HepG2 (cell line): ENCODE results near the gene SIX5. TPM values are rescaled to one million over a fixed set of nuclear protein-coding genes. Genes with fewer than 3 reads are reported as not detected.

Experiments used
- ATAC-seq: fragments of 200-7000 bp; cut with Tn5 transposase; 3 replicates; pipeline ENCODE4 v1.9.1; 2020; ENCODE audit warnings: mild to moderate bottlenecking, moderate library complexity
- BruUV-seq: library from RNA; stranded (reverse); fragments of 400-500 nt; replicated peaks from 2 replicates; lab custom pipeline; 2021; lab: Mats Ljungman, UMichigan
- CTCF ChIA-PET: fragments of 300-600 bp; formaldehyde crosslinking; extraction: SDS; loops from one replicate; lab custom pipeline; 2021; ENCODE audit warnings: low total read pairs, inconsistent platforms, low intra/inter-chr PET ratio; lab: Yijun Ruan, JAX
- POLR2A ChIA-PET: fragments of 350-600 bp; sonication (Branson Sonifier 250); formaldehyde crosslinking; loops from one replicate; lab custom pipeline; 2020; ENCODE audit warnings: antibody characterized with exemption, inconsistent platforms; lab: Yijun Ruan, JAX
- DNase-seq: peaks from one replicate; pipeline ENCODE4 v3.0.0-alpha.2; 2015; ENCODE audit warnings: low spot score
- FAIRE-seq: peaks from 3 replicates; lab custom pipeline; 2011; peaks lifted over from hg19 to GRCh38; lab: Jason Lieb, UNC
- H2AFZ ChIP-seq: one replicate; pipeline ENCODE4 v1.6.1; 2011; ENCODE audit warnings: low read length, inconsistent platforms
- H3K27ac ChIP-seq: fragments of 300-600 bp; 3 replicates; pipeline ENCODE4 v1.8.0; 2011; ENCODE audit warnings: mixed run types, mild to moderate bottlenecking, mixed read lengths, low read length, inconsistent platforms; ENCODE audit not compliant: insufficient read depth; ENCODE audit errors: extremely low read length
- H3K27me3 ChIP-seq, 2 experiments: fragments of 200-600 bp in 1 of 2; 2 replicates in 1 of 2; 3 replicates in 1 of 2; pipeline versions ENCODE4 v1.6.0 to v1.8.0; 2011; ENCODE audit warnings: low read length in 2 of 2, mild to moderate bottlenecking in 2 of 2, moderate library complexity in 2 of 2, inconsistent platforms in 1 of 2; ENCODE audit not compliant: insufficient read depth in 2 of 2, control insufficient read depth in 1 of 2
- H3K36me3 ChIP-seq, 2 experiments: fragments of 200-600 bp in 1 of 2; replicated peaks in 1 of 2; 2 replicates in 1 of 2; 3 replicates in 1 of 2; pipeline versions ENCODE4 v1.5.1 to v1.8.0; 2011; ENCODE audit warnings: low read length in 2 of 2, inconsistent platforms in 1 of 2; ENCODE audit not compliant: insufficient read depth in 2 of 2, control insufficient read depth in 1 of 2
- H3K4me1 ChIP-seq: 2 replicates; pipeline ENCODE4 v1.5.1; 2012; ENCODE audit warnings: low read length, inconsistent platforms; ENCODE audit not compliant: insufficient read depth
- H3K4me2 ChIP-seq: 2 replicates; pipeline ENCODE4 v1.6.0; 2011; ENCODE audit warnings: low read depth, low read length, inconsistent platforms
- H3K4me3 ChIP-seq, 3 experiments: fragments of 200-600 bp in 1 of 3; sonication (generic), shearing (Covaris generic) in 1 of 3; replicated peaks in 1 of 3; 2 replicates each; pipeline ENCODE4 v1.5.1; 2011 to 2016; ENCODE audit warnings: low read length in 3 of 3, inconsistent platforms in 2 of 3, low read depth in 2 of 3, mild to moderate bottlenecking in 2 of 3, control low read depth in 1 of 3, mixed read lengths in 1 of 3; ENCODE audit not compliant: insufficient read depth in 1 of 3
- H3K79me2 ChIP-seq: one replicate; pipeline ENCODE4 v1.6.1; 2011; ENCODE audit warnings: low read length, inconsistent platforms; ENCODE audit not compliant: insufficient read depth
- H3K9ac ChIP-seq: 2 replicates; pipeline ENCODE4 v1.6.0; 2011; ENCODE audit warnings: mild to moderate bottlenecking, low read depth, low read length, inconsistent platforms; ENCODE audit not compliant: insufficient read depth
- H3K9me3 ChIP-seq: 2 replicates; pipeline ENCODE4 v1.5.1; 2012; ENCODE audit warnings: mild to moderate bottlenecking, low read length
- H4K20me1 ChIP-seq: 2 replicates; pipeline ENCODE4 v1.6.0; 2011; ENCODE audit warnings: inconsistent platforms, mild to moderate bottlenecking, low read length, moderate library complexity; ENCODE audit not compliant: insufficient read depth
- FOXA1 ChIP-seq, 2 experiments: fragments of 450-650 bp in 1 of 2; sonication (generic) in 1 of 2; formaldehyde crosslinking in 1 of 2; IDR thresholded peaks; 2 replicates each; pipeline versions ENCODE4 v1.4.0 to v1.6.1; 2016 to 2020; ENCODE audit warnings: missing genetic modification reagents in 1 of 2
- GTF2F1 ChIP-seq: fragments of 150-350 bp; IDR thresholded peaks from 2 replicates; pipeline ENCODE4 v1.6.1; 2014; ENCODE audit warnings: low read length
- HOXA3 ChIP-seq: sonication (generic); formaldehyde crosslinking; IDR thresholded peaks from 2 replicates; pipeline ENCODE4 v1.5.0; 2020; ENCODE audit warnings: missing genetic modification reagents
- HOXA7 ChIP-seq: sonication (generic); formaldehyde crosslinking; IDR thresholded peaks from 2 replicates; pipeline ENCODE4 v1.8.1; 2022; ENCODE audit warnings: mild to moderate bottlenecking, missing genetic modification reagents, moderate library complexity
- MATR3 ChIP-seq: sonication (generic); formaldehyde crosslinking; IDR thresholded peaks from 2 replicates; pipeline ENCODE4 v1.4.0; 2020; ENCODE audit warnings: missing genetic modification reagents
- MYC ChIP-seq: sonication (generic); formaldehyde crosslinking; IDR thresholded peaks from 2 replicates; pipeline ENCODE4 v1.9.0; 2021; ENCODE audit warnings: missing genetic modification reagents, borderline replicate concordance
- NCOA2 ChIP-seq: sonication (generic); formaldehyde crosslinking; IDR thresholded peaks from 2 replicates; pipeline ENCODE4 v1.8.0; 2022; ENCODE audit warnings: inconsistent platforms
- NR2C2 ChIP-seq: sonication (generic); formaldehyde crosslinking; IDR thresholded peaks from 2 replicates; pipeline ENCODE4 v1.4.0; 2020; ENCODE audit warnings: missing genetic modification reagents, mild to moderate bottlenecking, moderate library complexity, borderline replicate concordance
- NR2F6 ChIP-seq, 2 experiments: IDR thresholded peaks; 2 replicates each; pipeline ENCODE4 v1.6.1; 2016; ENCODE audit warnings: antibody characterized with exemption in 1 of 2, mild to moderate bottlenecking in 1 of 2
- RFX3 ChIP-seq: IDR thresholded peaks from 2 replicates; pipeline ENCODE4 v1.6.1; 2016; ENCODE audit warnings: missing biosample characterization, missing genetic modification reagents
- SIN3B ChIP-seq: fragments of 150-350 bp; IDR thresholded peaks from 2 replicates; pipeline ENCODE4 v1.6.1; 2014; ENCODE audit warnings: low read length
- SRSF9 ChIP-seq: fragments of 200-400 bp; formaldehyde crosslinking; IDR thresholded peaks from 2 replicates; pipeline ENCODE4 v1.6.1; 2018; ENCODE audit warnings: borderline replicate concordance, mild to moderate bottlenecking, low read depth, low read length; ENCODE audit not compliant: insufficient read depth, poor library complexity, severe bottlenecking
- THAP9 ChIP-seq: sonication (generic); formaldehyde crosslinking; IDR thresholded peaks from 2 replicates; pipeline ENCODE4; 2020; ENCODE audit warnings: missing genetic modification reagents, mild to moderate bottlenecking, borderline replicate concordance
- TOPORS ChIP-seq: sonication (generic); formaldehyde crosslinking; IDR thresholded peaks from 2 replicates; pipeline ENCODE4 v1.8.0; 2023; ENCODE audit warnings: mild to moderate bottlenecking, missing genetic modification reagents
- U2AF1 ChIP-seq: fragments of 200-400 bp; formaldehyde crosslinking; optimal IDR thresholded peaks from 2 replicates; pipeline ENCODE3; 2017; ENCODE audit warnings: mild to moderate bottlenecking, low read depth, low read length
- ZBTB7B ChIP-seq: sonication (generic); formaldehyde crosslinking; IDR thresholded peaks from 2 replicates; pipeline ENCODE4 v1.4.0; 2020; ENCODE audit warnings: missing genetic modification reagents
- ZNF230 ChIP-seq: sonication (generic); formaldehyde crosslinking; IDR thresholded peaks from 2 replicates; pipeline ENCODE4 v1.4.0; 2020; ENCODE audit warnings: mild to moderate bottlenecking, missing genetic modification reagents
- ZNF354B ChIP-seq: sonication (generic); formaldehyde crosslinking; IDR thresholded peaks from 2 replicates; pipeline ENCODE4 v1.8.0; 2022; ENCODE audit warnings: mild to moderate bottlenecking, missing genetic modification reagents
- ZNF547 ChIP-seq: sonication (generic); formaldehyde crosslinking; IDR thresholded peaks from 2 replicates; pipeline ENCODE4 v1.5.1; 2020; ENCODE audit warnings: mild to moderate bottlenecking, missing genetic modification reagents
- ZNF746 ChIP-seq: sonication (generic); formaldehyde crosslinking; IDR thresholded peaks from 2 replicates; pipeline ENCODE4 v1.8.0; 2022; ENCODE audit warnings: mild to moderate bottlenecking, missing genetic modification reagents
- WGBS: methylation state at CpG from one replicate; pipeline ENCODE4 v1.1.6; 2017; ENCODE audit warnings: low lambda C conversion rate; 5-methylcytosine and 5-hydroxymethylcytosine counted together
- in situ Hi-C: cut with HindIII; loops from 2 replicates; pipeline ENCODE4 v1.10.0; 2017; ENCODE audit warnings: low pct_unique_long_range_greater_than_20kb; ENCODE audit not compliant: extremely low pct_ligation_motif_present
- intact Hi-C: fragments of 100-400 bp; cut with micrococcal nuclease; formaldehyde crosslinking; loops from one replicate; pipeline ENCODE4 v1.10.0; 2022; ENCODE audit not compliant: unreplicated experiment
- polyA plus RNA-seq, 8 experiments: library from polyadenylated mRNA; depleted of rRNA in 3 of 8; stranded (reverse) in 7 of 8; unstranded in 1 of 8; fragments of >200 nt; fragmentation: Illumina TruSeq in 4 of 8; extraction: Trizol in 4 of 8; gene quantifications; 2 replicates each; pipeline versions ENCODE4 v1.2.1 to v1.2.3, GENCODE V29; 2011 to 2016; ENCODE audit warnings: low read depth in 4 of 8, missing spikeins in 1 of 8, mixed read lengths in 1 of 8; ENCODE audit not compliant: insufficient read depth in 1 of 8
- total RNA-seq, 5 experiments: library from RNA; depleted of rRNA; stranded (reverse); fragments of >200 nt; fragmentation: Illumina TruSeq; extraction: Trizol; gene quantifications; 2 replicates each; pipeline ENCODE4 v1.2.3, GENCODE V29; 2016; ENCODE audit warnings: low read depth in 1 of 5
- TF ChIP-seq, protein P1 (sequence below): sonication (generic); formaldehyde crosslinking; IDR thresholded peaks from 2 replicates; pipeline ENCODE4 v1.8.0; 2022; ENCODE audit warnings: missing genetic modification reagents, mild to moderate bottlenecking, inconsistent platforms, borderline replicate concordance

Gene SIX5
- total and polyA plus RNA-seq, 2 of the 13 experiments (the other 11 are each of a cell fraction or from before 2014, with no cell fraction given), result 7.7 to 10.5 TPM

GRCh38 chr19:45779231-45780145 lies 10.4 kb upstream of the SIX5 start:
- CTCF ChIA-PET, result interaction anchor here (0.6 kb wide), 1 partner anchor 10 kb away, joined by 3 read pairs; the partner anchor contains the start of gene SIX5
- H3K4me1 ChIP-seq, result peaks cover 46% of the 10 kb centered on the region
- no peak for TF ChIP-seq ZNF354B (CRISPR knock-in tag)
- no peak for TF ChIP-seq NCOA2 (CRISPR knock-in tag)
- no peak for TF ChIP-seq ZNF547 (CRISPR knock-in tag)
- no peak for TF ChIP-seq SIN3B
- no peak for TF ChIP-seq TOPORS (CRISPR knock-in tag)
- TF ChIP-seq SRSF9, result no peak
- TF ChIP-seq NR2F6 (IDR thresholded peaks at IDR 0.05), result no peak
- TF ChIP-seq NR2F6 (CRISPR knock-in tag; IDR thresholded peaks at IDR 0.05), result no peak
- TF ChIP-seq MATR3 (CRISPR knock-in tag), result no peak
- TF ChIP-seq HOXA7 (CRISPR knock-in tag), result no peak
- no peak for TF ChIP-seq HOXA3 (CRISPR knock-in tag)
- no peak for TF ChIP-seq GTF2F1
- no peak for TF ChIP-seq NR2C2
- TF ChIP-seq ZNF230 (CRISPR knock-in tag), result no peak
- TF ChIP-seq RFX3 (CRISPR knock-in tag), result no peak
- no peak for TF ChIP-seq MYC (CRISPR knock-in tag)
- TF ChIP-seq, protein P1, sequence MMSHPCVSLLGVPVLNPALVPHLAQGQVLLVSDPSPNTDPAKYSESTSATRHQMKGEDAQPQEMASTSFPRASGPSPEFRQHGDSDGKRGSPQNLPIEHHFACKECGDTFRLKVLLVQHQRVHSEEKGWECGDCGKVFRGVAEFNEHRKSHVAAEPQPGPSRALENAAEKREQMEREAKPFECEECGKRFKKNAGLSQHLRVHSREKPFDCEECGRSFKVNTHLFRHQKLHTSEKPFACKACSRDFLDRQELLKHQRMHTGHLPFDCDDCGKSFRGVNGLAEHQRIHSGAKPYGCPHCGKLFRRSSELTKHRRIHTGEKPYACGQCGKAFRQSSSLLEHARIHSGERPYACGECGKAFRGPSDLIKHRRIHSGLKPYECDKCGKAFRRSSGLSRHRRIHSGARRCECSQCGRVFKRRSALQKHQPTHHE (CRISPR knock-in tag), result no peak
- peak; percentile 61; the same call in 1 of the 2 replicates for TF ChIP-seq ZBTB7B (CRISPR knock-in tag)
- TF ChIP-seq U2AF1, result no peak
- TF ChIP-seq THAP9 (CRISPR knock-in tag), result no peak
- no peak for TF ChIP-seq FOXA1 (IDR thresholded peaks at IDR 0.05)
- TF ChIP-seq FOXA1 (CRISPR knock-in tag; IDR thresholded peaks at IDR 0.05), result no peak
- no peak for TF ChIP-seq ZNF746 (CRISPR knock-in tag)

More at GRCh38 chr19:45779231-45780145, 10.4 kb upstream of the SIX5 start:
- no peak overlapping the region for H3K27ac ChIP-seq
- intact Hi-C loops, result no loop called here
- peak; percentile 63 for DNase-seq
- peak overlapping the region; percentile 75 for H3K4me2 ChIP-seq
- BruUV-seq, result no TSS peak
- H3K36me3 ChIP-seq, result peaks cover 2 to 4% of the 10 kb centered on the region in 2 experiments; a peak in 2 of 5 replicates
- peak overlapping the region; percentile 39; the same call in 1 of the 2 replicates for H3K9ac ChIP-seq
- H4K20me1 ChIP-seq, result peaks cover 4% of the 10 kb centered on the region; the same call in 1 of the 2 replicates
- no peak overlapping the region for H2AFZ ChIP-seq
- POLR2A ChIA-PET, result interaction anchor here (4.7 kb wide), 1 partner anchor 9 kb away, joined by 53 read pairs; the partner anchor contains the start of gene SIX5
- H3K4me3 ChIP-seq, result peak overlapping the region in 2 of 3 experiments; percentile 48 to 63; a peak in 3 of 6 replicates
- H3K79me2 ChIP-seq, result no peaks in the 10 kb centered on the region
- in situ Hi-C loops, result no loop called here
- H3K9me3 ChIP-seq, result no peaks in the 10 kb centered on the region
- no peak for FAIRE-seq
- H3K27me3 ChIP-seq, result no peaks in the 10 kb centered on the region
- ATAC-seq, result peak; percentile 49
- 58% methylated on average over 42 of the region's 48 CpGs for WGBS
